SK-N-SH (cell line): Measurements from ENCODE around the gene SDS.

Experiments used
- CTCF ChIP-seq: fragments of 200-600 bp; sonication (generic); IDR thresholded peaks from 2 replicates; pipeline ENCODE4 v1.6.1; 2017; ENCODE audit warnings: antibody characterized with exemption, mild to moderate bottlenecking, moderate library complexity
- EP300 ChIP-seq, 2 experiments: IDR thresholded peaks; 2 replicates each; pipeline versions ENCODE4 v1.4.0 to v1.6.1; 2012; ENCODE audit warnings: borderline replicate concordance in 1 of 2, low read depth in 1 of 2, low read length in 1 of 2
- GABPA ChIP-seq: IDR thresholded peaks from 2 replicates; pipeline ENCODE4 v1.4.0; 2012; ENCODE audit warnings: low read depth, mild to moderate bottlenecking
- GATA2 ChIP-seq: sonication (generic); formaldehyde crosslinking; IDR thresholded peaks from 2 replicates; pipeline ENCODE4 v1.5.0; 2020; ENCODE audit warnings: mild to moderate bottlenecking, missing genetic modification reagents
- MAX ChIP-seq: IDR thresholded peaks from 2 replicates; pipeline ENCODE4 v1.4.0; 2012; ENCODE audit warnings: low read depth
- POLR2AphosphoS5 ChIP-seq: IDR thresholded peaks from 2 replicates; pipeline ENCODE4 v1.6.1; 2012; ENCODE audit warnings: low read depth, low read length
- RAD21 ChIP-seq: IDR thresholded peaks from 2 replicates; pipeline ENCODE4 v1.6.1; 2012; ENCODE audit warnings: mild to moderate bottlenecking, low read length
- SIN3A ChIP-seq: IDR thresholded peaks from 2 replicates; pipeline ENCODE4 v1.6.1; 2012; ENCODE audit warnings: low read depth, mild to moderate bottlenecking, low read length, moderate library complexity, borderline replicate concordance
- TEAD4 ChIP-seq: IDR thresholded peaks from 2 replicates; pipeline ENCODE4 v1.4.0; 2012; ENCODE audit warnings: mild to moderate bottlenecking, borderline replicate concordance; ENCODE audit not compliant: insufficient read depth
- YY1 ChIP-seq: IDR thresholded peaks from 2 replicates; pipeline ENCODE4 v1.4.0; 2012; ENCODE audit warnings: low read depth, mild to moderate bottlenecking

- TF ChIP-seq EP300 (IDR thresholded peaks at IDR 0.05; ENCODE audit: borderline replicate concordance in 1 of 2, low read depth in 1 of 2, low read length in 1 of 2) (no peak), CTCF (no peak), GATA2 (CRISPR knock-in tag) (no peak), RAD21 (no peak), SIN3A (no peak), YY1 (no peak), TEAD4 (no peak), MAX (no peak), POLR2AphosphoS5 (no peak), GABPA (no peak)
Observed at GRCh38 chr12:113370923-113371682, 32.6 kb downstream of the SDS start.
